Lower lobe of right lung (tissue), 2 donors: Measurements from ENCODE around the gene PCSK6. TPM values are rescaled to one million over a fixed set of nuclear protein-coding genes. Genes with fewer than 3 reads are reported as not detected.

Source experiments
- ATAC-seq, 2 donors: fragments of 200-7000 bp; cut with Tn5 transposase; one replicate each; pipeline ENCODE4 v1.9.1; 2020 to 2022; ENCODE audit warnings: mild to moderate bottlenecking in 2 of 2, moderate library complexity in 2 of 2
- DNase-seq: peaks from one replicate; pipeline ENCODE4 v3.0.0-alpha.2; 2020
- H3K27ac ChIP-seq: fragments of 200-600 bp; one replicate; pipeline ENCODE4 v1.8.0; 2022
- H3K27me3 ChIP-seq: fragments of 200-600 bp; one replicate; pipeline ENCODE4 v1.8.0; 2022; ENCODE audit warnings: low read depth
- H3K36me3 ChIP-seq: fragments of 200-600 bp; one replicate; pipeline ENCODE4 v1.8.0; 2022; ENCODE audit warnings: mild to moderate bottlenecking
- H3K4me1 ChIP-seq: fragments of 200-600 bp; one replicate; pipeline ENCODE4 v1.8.0; 2022
- H3K4me3 ChIP-seq: fragments of 200-600 bp; one replicate; pipeline ENCODE4 v1.8.0; 2022; ENCODE audit warnings: mild to moderate bottlenecking
- H3K9me3 ChIP-seq: fragments of 200-600 bp; one replicate; pipeline ENCODE4 v1.8.0; 2022
- intact Hi-C: fragments of 100-400 bp; cut with DNase I; formaldehyde crosslinking; loops from one replicate; pipeline ENCODE4 v1.11.0; 2022
- long read RNA-seq: library from polyadenylated mRNA; unstranded; transcript quantifications from one replicate; pipeline ENCODE4 v2.0.0, GENCODE V29; 2021
- total RNA-seq: library from RNA; stranded (reverse); fragmentation: NEBNext Ultra II Directional; extraction: Animal tissue kit (Norgen Biotek cat#: 25700); gene quantifications from one replicate; pipeline ENCODE4 v1.2.1, GENCODE V29; 2021
- TF ChIP-seq, protein P1 (sequence below): fragments of 200-600 bp; IDR thresholded peaks from one replicate; pipeline ENCODE4 v1.8.0; 2022; ENCODE audit warnings: antibody characterized with exemption, mild to moderate bottlenecking
- donor health status: DM: no; HTN: yes; CAD: no; lungs with severe emphysema.

PCSK6 gene
- total RNA-seq: 12.3 TPM
- long read RNA-seq, full-length matches to known transcripts: 1 of 11 reads
- long read RNA-seq, partial matches to known transcripts: 3 of 11 reads
- long read RNA-seq, other reads (novel, unspliced or antisense): 7 of 11 reads

GRCh38 chr15:101489599-101490407, at the start of gene PCSK6:
PCSK6 (minus strand) TSS chr15:101489707; CDS start chr15:101489670, 37 bp downstream.
- DNase-seq: no peak
- TF ChIP-seq, protein P1, sequence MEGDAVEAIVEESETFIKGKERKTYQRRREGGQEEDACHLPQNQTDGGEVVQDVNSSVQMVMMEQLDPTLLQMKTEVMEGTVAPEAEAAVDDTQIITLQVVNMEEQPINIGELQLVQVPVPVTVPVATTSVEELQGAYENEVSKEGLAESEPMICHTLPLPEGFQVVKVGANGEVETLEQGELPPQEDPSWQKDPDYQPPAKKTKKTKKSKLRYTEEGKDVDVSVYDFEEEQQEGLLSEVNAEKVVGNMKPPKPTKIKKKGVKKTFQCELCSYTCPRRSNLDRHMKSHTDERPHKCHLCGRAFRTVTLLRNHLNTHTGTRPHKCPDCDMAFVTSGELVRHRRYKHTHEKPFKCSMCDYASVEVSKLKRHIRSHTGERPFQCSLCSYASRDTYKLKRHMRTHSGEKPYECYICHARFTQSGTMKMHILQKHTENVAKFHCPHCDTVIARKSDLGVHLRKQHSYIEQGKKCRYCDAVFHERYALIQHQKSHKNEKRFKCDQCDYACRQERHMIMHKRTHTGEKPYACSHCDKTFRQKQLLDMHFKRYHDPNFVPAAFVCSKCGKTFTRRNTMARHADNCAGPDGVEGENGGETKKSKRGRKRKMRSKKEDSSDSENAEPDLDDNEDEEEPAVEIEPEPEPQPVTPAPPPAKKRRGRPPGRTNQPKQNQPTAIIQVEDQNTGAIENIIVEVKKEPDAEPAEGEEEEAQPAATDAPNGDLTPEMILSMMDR: no peak
- H3K27ac ChIP-seq: no peak within 1 kb of the TSS
- H3K4me1 ChIP-seq: no peaks in the 10 kb centered on the region
- ATAC-seq: peak; percentile 29 to 49
- H3K27me3 ChIP-seq: peaks cover 23% of the 10 kb centered on the region
- intact Hi-C loops: no loop called here
- H3K36me3 ChIP-seq: no peaks in the 10 kb centered on the region
- peak within 1 kb of the TSS; percentile 40 for H3K4me3 ChIP-seq
- no peaks in the 10 kb centered on the region for H3K9me3 ChIP-seq

DNA sequence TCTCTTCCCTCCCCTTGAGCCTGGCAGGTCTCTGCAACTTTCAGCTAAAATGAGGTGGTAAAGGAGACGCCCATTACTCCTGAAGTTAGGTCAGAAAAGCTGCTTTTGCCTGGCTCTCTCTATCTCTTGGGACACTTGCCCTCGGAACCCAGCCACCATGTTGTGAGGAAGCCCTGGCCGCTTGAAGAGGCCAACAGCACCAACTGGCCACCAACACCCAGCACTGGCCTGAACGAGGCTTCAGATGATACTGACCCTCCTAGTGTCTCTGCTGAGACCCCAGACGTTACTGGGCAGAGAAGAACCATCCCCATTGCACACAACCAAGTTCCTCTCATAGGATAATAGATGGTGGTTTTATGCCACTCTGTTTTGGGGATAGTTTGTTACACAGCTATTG, 49.5 kb upstream of the PCSK6 start:
- Histone ChIP-seq H3K36me3 (no peaks in the 10 kb centered on the region), H3K9me3 (no peaks in the 10 kb centered on the region), H3K27me3 (peaks cover 12% of the 10 kb centered on the region), H3K4me1 (no peaks in the 10 kb centered on the region), H3K27ac (no peak overlapping the region), H3K4me3 (no peak overlapping the region)
- intact Hi-C loops: no loop called here
- DNase-seq (no peak), ATAC-seq (no peak)
- TF ChIP-seq, protein P1: no peak

DNA sequence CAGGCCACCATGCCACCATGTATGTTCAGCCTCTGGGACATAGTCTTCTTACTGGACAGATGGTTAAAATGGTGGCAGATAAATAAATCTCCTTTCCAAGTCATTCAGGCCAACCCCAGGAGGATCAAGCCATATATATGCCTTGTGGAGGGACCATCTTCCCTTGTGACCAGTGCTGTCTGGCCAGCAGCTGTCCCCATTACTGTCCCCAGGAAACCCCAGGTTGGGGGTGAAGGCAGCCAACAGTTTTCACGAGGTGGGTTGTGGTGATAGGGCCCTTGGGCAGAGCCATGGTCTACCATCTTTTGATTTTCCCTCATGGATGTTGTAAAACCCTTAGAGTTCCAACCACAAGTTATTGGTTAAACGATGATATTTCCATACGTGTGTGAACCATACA, 48.7 kb upstream of the PCSK6 start:
- no peak overlapping the region for H3K27ac ChIP-seq
- DNase-seq (no peak), ATAC-seq (no peak)
- TF ChIP-seq, protein P1: no peak
- H3K4me3 ChIP-seq: no peak overlapping the region
- intact Hi-C loops: no loop called here
- H3K9me3 ChIP-seq: no peaks in the 10 kb centered on the region
- no peaks in the 10 kb centered on the region for H3K4me1 ChIP-seq
- H3K36me3 ChIP-seq: no peaks in the 10 kb centered on the region
- peaks cover 4% of the 10 kb centered on the region for H3K27me3 ChIP-seq

DNA sequence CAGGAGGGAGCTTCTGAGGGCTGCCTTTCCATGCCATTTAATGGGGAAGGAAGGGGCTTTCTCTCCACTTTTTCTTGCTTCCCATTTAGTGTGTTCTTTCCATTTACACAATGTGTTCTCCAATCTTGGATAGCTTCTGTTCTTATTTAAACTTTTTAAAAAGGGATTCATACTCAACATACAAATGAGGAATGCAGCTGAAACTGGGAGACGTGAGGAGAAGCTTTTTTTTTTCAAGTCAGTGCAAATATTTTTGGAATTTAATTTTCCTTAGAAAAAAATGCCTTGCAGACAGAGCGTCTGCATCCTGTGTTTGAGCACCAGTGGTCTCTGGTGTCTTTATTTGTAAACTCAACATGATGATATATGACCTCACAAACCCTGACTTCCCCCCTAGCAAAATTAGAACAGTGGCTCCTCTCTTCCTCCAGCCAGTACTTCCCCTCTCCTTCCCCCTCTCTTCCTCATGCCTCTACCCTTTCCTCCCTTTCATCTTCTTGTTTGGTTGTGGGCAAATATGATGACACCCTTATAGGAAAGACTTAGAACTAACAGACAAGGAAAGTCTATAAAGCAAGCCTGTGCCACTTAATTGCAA, 48.1 kb upstream of the PCSK6 start:
- Histone ChIP-seq H3K9me3 (no peaks in the 10 kb centered on the region), H3K4me3 (no peak overlapping the region), H3K4me1 (no peaks in the 10 kb centered on the region), H3K27ac (no peak overlapping the region), H3K27me3 (no peaks in the 10 kb centered on the region), H3K36me3 (no peaks in the 10 kb centered on the region)
- DNase-seq: no peak
- ATAC-seq: no peak
- intact Hi-C loops: no loop called here
- TF ChIP-seq, protein P1: no peak

DNA sequence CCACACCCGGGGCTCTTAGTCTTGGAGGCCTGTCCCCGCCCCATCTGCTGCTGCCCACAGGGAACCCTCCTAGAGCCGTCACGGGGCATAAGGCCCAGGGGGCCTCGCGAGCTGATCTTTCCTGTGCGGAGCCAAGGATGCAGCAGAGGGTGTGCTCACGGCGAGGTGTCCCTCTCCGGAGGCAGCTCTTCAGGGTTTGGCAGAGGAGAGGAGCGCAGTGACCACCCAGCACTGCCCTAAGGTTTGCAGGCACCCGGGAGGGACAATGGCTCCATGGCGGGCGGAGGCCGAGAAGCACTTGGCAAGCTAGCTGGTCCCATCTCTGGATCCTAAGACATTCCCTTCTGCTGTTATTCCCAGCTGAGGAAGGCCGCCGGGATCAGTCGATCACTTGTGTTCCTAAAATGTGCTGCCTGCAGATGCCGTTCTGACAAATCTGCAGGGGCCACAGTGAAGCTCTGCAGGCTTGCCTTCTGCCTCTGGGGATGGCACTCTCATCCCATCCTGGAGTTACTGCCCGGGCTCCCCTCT, 47.4 kb upstream of the PCSK6 start:
- TF ChIP-seq, protein P1: no peak
- DNase-seq (no peak), ATAC-seq (no peak)
- H3K27ac ChIP-seq: no peak overlapping the region
- no peaks in the 10 kb centered on the region for H3K4me1 ChIP-seq
- H3K27me3 ChIP-seq: no peaks in the 10 kb centered on the region
- H3K36me3 ChIP-seq: no peaks in the 10 kb centered on the region
- no peak overlapping the region for H3K4me3 ChIP-seq
- no peaks in the 10 kb centered on the region for H3K9me3 ChIP-seq
- intact Hi-C loops: no loop called here
